HepG2 (cell line): ENCODE data around the gene IKZF4. TPM values are rescaled to one million over a fixed set of nuclear protein-coding genes. Genes with fewer than 3 reads are reported as not detected.

ENCODE experiments used
- HNRNPUL1 ChIP-seq: fragments of 200-400 bp; formaldehyde crosslinking; IDR thresholded peaks from 2 replicates; pipeline ENCODE4 v1.6.1; 2017; ENCODE audit warnings: low read depth, mild to moderate bottlenecking, low read length, moderate library complexity
- HOXA7 ChIP-seq: sonication (generic); formaldehyde crosslinking; IDR thresholded peaks from 2 replicates; pipeline ENCODE4 v1.8.1; 2022; ENCODE audit warnings: mild to moderate bottlenecking, missing genetic modification reagents, moderate library complexity
- JUNB ChIP-seq: sonication (generic); formaldehyde crosslinking; IDR thresholded peaks from 2 replicates; pipeline ENCODE4 v1.8.0; 2022; ENCODE audit warnings: missing genetic modification reagents, mild to moderate bottlenecking, borderline replicate concordance
- KLF6 ChIP-seq: IDR thresholded peaks from 2 replicates; pipeline ENCODE4 v1.8.0; 2016; ENCODE audit warnings: missing biosample characterization, missing genetic modification reagents
- MAF1 ChIP-seq: sonication (generic); formaldehyde crosslinking; IDR thresholded peaks from 2 replicates; pipeline ENCODE4 v1.5.0; 2020; ENCODE audit warnings: missing genetic modification reagents, borderline replicate concordance
- PTBP1 ChIP-seq: fragments of 200-400 bp; formaldehyde crosslinking; IDR thresholded peaks from 2 replicates; pipeline ENCODE4 v1.6.1; 2018; ENCODE audit warnings: low read length, low read depth; ENCODE audit not compliant: poor library complexity, severe bottlenecking
- RAD51 ChIP-seq: fragments of 450-650 bp; IDR thresholded peaks from 2 replicates; pipeline ENCODE4 v1.6.1; 2016; ENCODE audit warnings: borderline replicate concordance
- SMAD9 ChIP-seq: sonication (generic); formaldehyde crosslinking; IDR thresholded peaks from 2 replicates; pipeline ENCODE4 v1.5.1; 2020; ENCODE audit warnings: mild to moderate bottlenecking, missing genetic modification reagents
- STAT6 ChIP-seq: sonication (generic); formaldehyde crosslinking; IDR thresholded peaks from 2 replicates; pipeline ENCODE4 v1.4.0; 2020; ENCODE audit warnings: missing genetic modification reagents, mild to moderate bottlenecking, borderline replicate concordance
- TFE3 ChIP-seq: IDR thresholded peaks from 2 replicates; pipeline ENCODE4 v1.6.1; 2016
- THRA ChIP-seq: sonication (generic); formaldehyde crosslinking; IDR thresholded peaks from 2 replicates; pipeline ENCODE4 v1.4.0; 2020; ENCODE audit warnings: missing genetic modification reagents, borderline replicate concordance
- ZBTB42 ChIP-seq: sonication (generic); formaldehyde crosslinking; IDR thresholded peaks from 2 replicates; pipeline ENCODE4 v1.5.0; 2020; ENCODE audit warnings: mild to moderate bottlenecking, missing genetic modification reagents
- ZMAT5 ChIP-seq: sonication (generic); formaldehyde crosslinking; IDR thresholded peaks from 2 replicates; pipeline ENCODE4 v1.5.0; 2020; ENCODE audit warnings: mild to moderate bottlenecking, low read depth, missing genetic modification reagents, borderline replicate concordance
- ZNF251 ChIP-seq: sonication (generic); formaldehyde crosslinking; IDR thresholded peaks from 2 replicates; pipeline ENCODE4 v1.9.0; 2021; ENCODE audit warnings: mild to moderate bottlenecking, missing genetic modification reagents
- ZNF280B ChIP-seq: sonication (generic); formaldehyde crosslinking; IDR thresholded peaks from 2 replicates; pipeline ENCODE4 v1.5.0; 2020; ENCODE audit warnings: missing genetic modification reagents, mild to moderate bottlenecking, borderline replicate concordance
- ZNF501 ChIP-seq: sonication (generic); formaldehyde crosslinking; IDR thresholded peaks from 2 replicates; pipeline ENCODE4 v1.5.1; 2020; ENCODE audit warnings: mild to moderate bottlenecking, moderate library complexity, missing genetic modification reagents
- ZNF768 ChIP-seq: sonication (generic); formaldehyde crosslinking; IDR thresholded peaks from 2 replicates; pipeline ENCODE4 v1.4.0; 2020; ENCODE audit warnings: missing genetic modification reagents
- ZNF770 ChIP-seq: sonication (generic); formaldehyde crosslinking; IDR thresholded peaks from 2 replicates; pipeline ENCODE4 v1.5.0; 2020; ENCODE audit warnings: mild to moderate bottlenecking, missing genetic modification reagents
- ZNF776 ChIP-seq: sonication (generic); formaldehyde crosslinking; IDR thresholded peaks from 2 replicates; pipeline ENCODE4 v1.4.0; 2020; ENCODE audit warnings: mild to moderate bottlenecking, missing genetic modification reagents
- polyA plus RNA-seq, 8 experiments: library from polyadenylated mRNA; depleted of rRNA in 3 of 8; stranded (reverse) in 7 of 8; unstranded in 1 of 8; fragments of >200 nt; fragmentation: Illumina TruSeq in 4 of 8; extraction: Trizol in 4 of 8; gene quantifications; 2 replicates each; pipeline versions ENCODE4 v1.2.1 to v1.2.3, GENCODE V29; 2011 to 2016; ENCODE audit warnings: low read depth in 4 of 8, missing spikeins in 1 of 8, mixed read lengths in 1 of 8; ENCODE audit not compliant: insufficient read depth in 1 of 8
- total RNA-seq, 5 experiments: library from RNA; depleted of rRNA; stranded (reverse); fragments of >200 nt; fragmentation: Illumina TruSeq; extraction: Trizol; gene quantifications; 2 replicates each; pipeline ENCODE4 v1.2.3, GENCODE V29; 2016; ENCODE audit warnings: low read depth in 1 of 5

Gene IKZF4
- total and polyA plus RNA-seq, 2 of the 13 experiments (the other 11 are each of a cell fraction or from before 2014, with no cell fraction given), result 0.58 to 2.2 TPM

- TF ChIP-seq STAT6, result no peak
- TF ChIP-seq PTBP1, result no peak
- no peak for TF ChIP-seq ZNF251 (CRISPR knock-in tag)
- no peak for TF ChIP-seq ZNF770 (CRISPR knock-in tag)
- no peak for TF ChIP-seq THRA (CRISPR knock-in tag)
- no peak for TF ChIP-seq HNRNPUL1
- TF ChIP-seq ZMAT5 (CRISPR knock-in tag), result no peak
- peak; percentile 5; the same call in 1 of the 2 replicates for TF ChIP-seq ZNF776
- TF ChIP-seq KLF6 (CRISPR knock-in tag), result 0 out of 2 replicates have a peak, but pooled peaks have one; percentile 35
- TF ChIP-seq ZNF501 (CRISPR knock-in tag), result peak; percentile 55
- TF ChIP-seq RAD51, result no peak
- TF ChIP-seq TFE3 (CRISPR knock-in tag), result no peak; the same call in 1 of the 2 replicates
- TF ChIP-seq ZNF768, result peak; percentile 38
- TF ChIP-seq SMAD9 (CRISPR knock-in tag), result no peak
- TF ChIP-seq ZNF280B (CRISPR knock-in tag), result no peak
- no peak for TF ChIP-seq HOXA7
- TF ChIP-seq JUNB (CRISPR knock-in tag), result peak; percentile 75
- peak; percentile 77; the same call in 1 of the 2 replicates for TF ChIP-seq MAF1 (CRISPR knock-in tag)
- TF ChIP-seq ZBTB42 (CRISPR knock-in tag), result peak; percentile 34; the same call in 1 of the 2 replicates
Observed at GRCh38 chr12:56079723-56080555, 59.1 kb downstream of the IKZF4 start, which contains the start of gene ERBB3 (continued).
